Activated CD4-positive, alpha-beta T cell treated with anti-CD3 and anti-CD28 coated beads, Interleukin-2, amount 50 U/mL, for 48 hours (primary cell): ENCODE measurements around the gene MYO5B.

Experiments
- DNase-seq, 2 experiments: peaks; one replicate each; pipeline ENCODE4 v3.0.0-alpha.2; 2020

Gene MYO5B

DNA sequence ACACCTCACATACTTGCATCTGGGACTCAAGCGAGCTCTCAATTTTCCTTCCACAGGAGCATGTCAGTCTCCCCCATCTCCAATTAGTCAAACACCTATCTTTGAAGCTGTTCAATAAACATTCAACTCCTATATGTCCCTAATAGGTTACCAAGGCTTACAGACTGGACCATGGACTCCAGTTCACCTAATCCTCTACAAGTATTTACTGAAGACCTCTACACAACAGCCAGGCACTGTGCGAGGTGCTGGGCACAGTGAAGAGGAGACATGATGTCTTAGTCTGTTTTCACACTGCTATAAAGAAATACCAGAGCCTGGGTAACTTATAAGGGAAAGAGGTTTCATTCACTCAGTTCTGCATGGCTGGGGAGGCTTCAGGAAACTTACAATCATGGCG, 129.9 kb downstream of the MYO5B start:
- DNase-seq = no peak

DNA sequence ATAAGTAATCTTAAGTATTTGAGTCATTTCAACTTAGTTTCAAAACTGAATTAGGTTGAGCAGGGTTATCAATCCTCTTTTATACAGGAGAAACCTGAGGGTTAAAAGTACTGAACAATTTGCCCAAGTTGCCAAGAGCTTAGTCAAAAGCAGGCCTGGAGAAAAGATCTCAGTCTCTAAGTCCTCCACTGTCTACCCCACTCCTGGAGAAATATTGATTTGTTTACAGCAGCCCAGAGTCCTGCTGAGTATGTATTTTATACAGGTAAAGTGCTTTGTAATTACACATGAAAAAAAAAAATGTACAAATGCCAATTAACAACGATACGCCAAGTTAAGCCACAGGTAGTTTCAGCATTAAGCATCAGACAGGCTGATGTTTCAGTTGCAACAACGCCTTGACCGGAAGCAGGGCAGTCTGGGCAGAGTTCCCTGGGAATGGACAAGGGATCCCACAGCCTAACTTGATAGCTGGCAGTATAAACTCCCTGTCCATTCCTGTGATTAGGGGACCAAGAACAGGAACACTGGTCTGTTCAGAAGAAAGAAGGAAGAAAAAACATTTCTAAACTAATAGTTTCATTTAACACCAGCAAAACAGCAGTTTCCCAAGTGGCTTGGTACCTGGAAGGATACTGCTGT, 132.9 kb downstream of the MYO5B start:
- no peak for DNase-seq

DNA sequence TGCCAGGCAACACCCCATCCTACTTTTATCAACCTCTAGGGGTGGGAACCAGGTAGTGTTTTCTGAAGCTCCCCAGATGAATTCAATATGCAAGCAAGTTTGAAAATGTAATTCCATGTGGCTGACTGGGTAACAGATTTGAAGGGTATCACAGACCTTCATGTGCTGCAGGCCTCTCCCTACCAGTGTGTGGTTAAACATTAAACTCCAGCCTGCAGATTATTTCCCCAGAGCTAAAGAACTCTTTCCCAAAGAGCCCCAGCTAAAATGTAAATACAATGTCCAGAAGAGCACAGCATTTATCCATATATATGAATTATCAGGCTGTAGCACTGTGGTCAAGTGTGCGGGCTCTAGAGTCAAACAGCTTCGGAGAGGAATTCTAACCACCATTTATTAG, 134.1 kb downstream of the MYO5B start:
- DNase-seq = no peak

DNA sequence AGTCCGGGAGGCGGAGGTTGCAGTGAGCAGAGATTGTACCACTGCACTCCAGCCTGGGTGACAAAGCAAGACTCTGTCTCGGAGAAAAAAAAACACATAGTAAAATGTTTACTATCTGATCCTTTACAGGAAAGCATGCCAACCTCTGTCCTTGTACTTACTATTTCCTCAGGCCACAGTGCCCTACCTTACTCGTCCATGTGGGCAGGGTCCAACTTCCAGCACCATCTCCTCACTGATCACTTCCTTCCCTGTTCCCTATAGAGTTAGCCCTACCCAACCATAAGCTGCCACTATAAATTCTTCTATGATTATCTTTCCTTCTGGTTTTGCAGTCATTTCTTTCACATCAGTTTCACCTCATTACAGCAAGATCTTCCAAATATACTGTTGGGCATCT, 136.2 kb downstream of the MYO5B start:
- DNase-seq = no peak

DNA sequence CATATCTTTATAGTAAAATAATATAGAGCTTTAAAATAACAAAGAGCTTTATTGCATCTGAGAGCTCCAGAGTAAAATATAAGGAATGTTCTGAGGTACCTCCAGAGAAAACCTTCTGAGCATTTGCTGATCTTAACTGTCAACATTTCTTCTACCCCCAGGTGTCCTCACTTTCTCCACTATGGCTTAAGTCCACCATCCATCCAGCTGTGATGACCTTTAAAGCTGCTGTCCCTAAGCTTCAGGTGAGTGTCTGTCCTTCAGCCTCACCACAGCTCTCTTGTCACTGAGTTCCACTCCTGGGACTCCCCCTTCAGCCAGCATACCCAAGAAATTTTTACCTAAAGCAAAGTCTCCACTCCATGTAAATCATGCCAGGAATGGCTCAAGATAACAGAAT, 137.9 kb downstream of the MYO5B start:
- no peak for DNase-seq

DNA sequence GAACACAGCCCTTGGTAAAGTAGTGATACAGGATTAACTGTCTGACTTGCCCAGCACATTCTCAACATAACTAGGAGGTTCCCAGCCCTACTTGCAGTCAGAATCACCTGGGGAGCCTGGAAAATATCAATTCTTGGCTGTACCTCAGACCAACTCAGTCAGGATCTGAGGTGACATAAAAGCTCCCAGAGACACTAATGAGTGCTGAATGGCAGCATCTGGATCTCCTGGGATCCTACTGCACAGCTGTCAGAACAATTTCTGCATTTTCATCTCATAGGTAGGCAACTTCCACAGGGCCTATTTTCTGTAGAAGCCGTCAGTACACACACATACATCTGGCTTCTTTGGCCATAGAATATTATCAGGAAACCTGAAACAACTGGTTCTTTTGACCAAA, 138.8 kb downstream of the MYO5B start:
- DNase-seq = no peak

DNA sequence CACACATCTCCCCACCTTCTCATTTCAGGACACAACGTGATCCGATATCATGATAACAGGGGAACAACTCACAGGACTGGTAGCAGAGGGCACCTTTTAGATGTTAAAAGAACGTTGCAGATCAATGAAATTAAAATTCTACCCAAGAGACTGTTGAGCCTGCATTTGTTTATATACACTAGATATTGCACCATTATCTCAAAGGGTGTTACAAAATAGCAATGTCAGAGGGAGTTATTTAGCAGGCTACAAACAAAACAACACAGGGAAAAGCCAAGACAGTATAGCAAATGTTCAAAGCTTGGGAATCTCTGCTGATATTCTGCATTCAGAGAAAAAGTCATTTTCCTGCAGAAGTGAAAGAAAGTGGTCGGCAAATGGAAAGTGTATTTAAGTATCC, 139.5 kb downstream of the MYO5B start:
- no peak for DNase-seq

DNA sequence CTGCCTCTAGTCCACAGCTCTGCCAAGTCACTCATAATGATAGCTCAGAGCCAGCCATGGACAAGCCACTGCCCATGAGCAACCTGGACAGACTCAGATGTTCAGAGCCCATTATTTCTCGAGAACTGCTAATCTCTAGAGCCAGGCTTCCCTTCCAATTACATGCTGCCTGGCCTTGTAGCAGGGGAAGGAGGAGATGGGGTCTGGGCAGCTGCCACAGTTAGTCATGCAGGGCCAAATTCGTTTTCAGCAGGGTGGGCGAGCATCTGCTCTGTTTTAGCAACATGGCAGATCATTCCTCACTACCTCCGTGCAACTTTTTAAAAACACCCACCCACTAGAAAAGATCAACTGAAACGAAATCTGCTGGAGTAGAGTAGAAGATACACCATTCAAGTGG, 141.8 kb downstream of the MYO5B start:
- no peak for DNase-seq

DNA sequence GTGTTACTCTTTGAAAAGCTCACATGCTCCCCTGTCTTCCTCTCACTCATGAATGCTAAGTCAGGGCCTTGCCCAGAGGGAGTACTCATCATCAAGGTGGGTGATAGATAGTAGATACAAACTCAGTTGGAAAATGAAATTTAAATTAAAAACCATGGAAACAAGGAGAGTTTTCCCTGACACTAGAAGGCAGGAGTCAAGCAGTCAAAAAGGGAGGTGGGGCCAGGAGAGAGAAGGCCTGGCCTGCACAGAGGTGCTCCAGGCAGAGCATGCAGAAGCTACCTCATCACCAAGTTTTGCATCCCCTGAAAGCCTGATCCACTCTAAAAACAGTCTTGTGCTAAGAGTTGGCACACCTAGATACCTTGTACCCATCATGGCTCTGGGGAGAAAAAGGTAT, 143.7 kb downstream of the MYO5B start:
- no peak for DNase-seq

DNA sequence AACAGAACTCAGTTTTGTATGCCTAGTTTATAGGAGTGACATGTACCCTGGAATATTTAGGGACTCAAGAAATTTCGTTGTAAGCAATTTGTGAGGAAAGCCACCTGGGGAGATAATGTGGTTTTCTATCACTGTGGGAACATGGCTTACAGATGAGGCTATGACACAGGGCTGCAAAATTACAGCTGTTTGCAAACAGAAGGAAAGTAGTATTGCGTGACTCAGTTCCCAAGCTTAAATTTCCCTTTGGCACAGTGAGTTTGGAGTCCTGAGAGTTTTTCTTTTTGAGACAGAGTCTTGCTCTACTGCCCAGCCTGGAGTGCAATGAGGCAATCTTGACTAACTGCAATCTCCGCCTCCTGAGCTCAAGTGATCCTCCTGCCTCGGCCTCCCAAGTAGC, 149.8 kb downstream of the MYO5B start:
- DNase-seq = no peak

DNA sequence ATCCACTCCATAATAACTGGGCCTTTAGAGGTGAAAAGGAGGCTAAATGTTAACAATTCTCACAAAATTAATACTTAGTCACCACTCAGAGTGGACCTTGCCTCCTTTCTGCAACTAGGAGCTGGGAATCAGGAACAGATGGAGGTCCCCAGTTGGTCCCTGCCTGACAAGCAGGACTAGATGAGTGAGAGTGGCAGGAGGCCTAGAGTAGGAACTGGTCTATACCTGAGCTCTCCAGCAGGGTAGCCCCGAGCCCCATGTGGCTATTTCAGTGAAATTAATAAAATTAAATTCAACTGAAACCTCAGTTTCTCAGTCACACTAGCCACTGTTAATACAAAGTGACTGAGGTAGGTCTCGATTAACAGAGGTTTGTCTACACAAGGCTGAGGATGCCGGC, 150.5 kb downstream of the MYO5B start:
- DNase-seq = no peak

DNA sequence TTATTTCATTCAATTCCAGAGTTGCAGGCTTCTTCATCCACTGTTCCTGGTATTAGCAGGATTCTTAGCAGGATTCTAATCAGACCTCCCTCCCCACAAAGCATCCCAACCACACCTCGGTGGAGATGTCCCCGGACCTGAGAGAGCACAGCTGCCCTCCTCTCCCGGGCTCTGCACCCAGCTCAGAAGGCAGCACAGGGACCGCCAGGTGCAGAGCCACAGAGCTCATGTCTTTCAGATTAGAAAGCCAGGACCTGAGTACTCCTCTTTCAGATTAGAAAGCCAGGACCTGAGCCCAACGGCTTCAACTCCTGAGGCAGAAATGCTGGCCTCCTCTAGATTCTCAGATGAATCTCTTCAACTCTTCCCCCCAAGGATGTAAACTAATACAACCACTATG, 152.3 kb downstream of the MYO5B start:
- no peak for DNase-seq

DNA sequence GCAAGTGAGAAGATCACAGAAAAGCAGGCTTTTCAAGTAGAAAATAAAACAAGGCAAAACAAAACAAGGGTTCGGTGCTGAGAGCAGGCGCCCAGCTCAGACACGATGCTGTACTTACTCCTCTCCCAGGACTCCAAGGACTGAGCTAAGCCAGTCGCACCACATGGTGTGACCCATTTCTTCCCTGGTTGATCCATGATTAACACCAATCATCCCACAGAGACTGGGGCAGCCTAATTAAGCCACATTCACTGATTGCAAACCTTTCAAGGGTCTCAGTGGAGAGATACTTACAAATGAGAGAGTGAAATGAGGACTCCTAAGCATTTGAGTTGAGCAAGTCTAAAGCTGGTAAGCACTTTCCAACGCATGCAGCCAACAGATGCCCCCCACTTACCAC, 155.2 kb downstream of the MYO5B start:
- no peak for DNase-seq

DNA sequence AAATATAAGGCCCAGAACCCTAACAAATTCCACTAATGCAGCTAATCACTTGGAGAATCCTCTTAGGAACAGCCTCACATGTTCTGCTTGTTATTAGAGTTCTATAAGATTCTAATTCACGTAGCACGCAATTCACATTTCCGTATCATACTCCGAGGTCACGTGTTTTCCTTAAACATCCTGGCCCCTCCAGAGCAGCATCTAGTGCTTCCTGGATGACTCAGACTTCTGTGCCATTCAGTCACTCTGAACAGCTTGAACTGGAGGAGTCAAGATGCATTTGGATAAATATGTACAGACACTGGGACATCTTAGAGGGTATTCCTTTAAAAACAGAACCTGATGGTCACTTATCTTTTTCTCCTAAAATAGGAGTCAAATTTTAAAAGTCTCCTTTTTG, 156.5 kb downstream of the MYO5B start:
- no peak for DNase-seq

DNA sequence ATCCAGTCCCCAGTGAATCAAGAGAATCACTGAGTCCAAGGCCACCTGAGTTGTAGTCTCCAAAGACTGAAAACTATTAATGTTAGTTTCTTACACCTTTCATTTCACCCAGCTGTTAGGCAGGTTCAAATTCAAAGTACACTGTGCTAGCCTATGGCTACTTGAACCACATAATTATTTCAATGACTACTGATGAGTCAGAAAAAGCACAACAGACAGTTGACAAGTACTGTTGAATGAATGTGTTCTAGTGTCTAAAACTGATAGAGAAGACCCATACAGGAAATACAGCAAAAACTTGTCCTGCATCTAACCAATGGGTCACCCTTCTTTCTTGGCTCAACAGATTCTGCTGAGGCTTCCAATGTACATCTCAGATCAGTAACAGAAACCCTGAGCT, 160.9 kb downstream of the MYO5B start:
- DNase-seq = no peak

DNA sequence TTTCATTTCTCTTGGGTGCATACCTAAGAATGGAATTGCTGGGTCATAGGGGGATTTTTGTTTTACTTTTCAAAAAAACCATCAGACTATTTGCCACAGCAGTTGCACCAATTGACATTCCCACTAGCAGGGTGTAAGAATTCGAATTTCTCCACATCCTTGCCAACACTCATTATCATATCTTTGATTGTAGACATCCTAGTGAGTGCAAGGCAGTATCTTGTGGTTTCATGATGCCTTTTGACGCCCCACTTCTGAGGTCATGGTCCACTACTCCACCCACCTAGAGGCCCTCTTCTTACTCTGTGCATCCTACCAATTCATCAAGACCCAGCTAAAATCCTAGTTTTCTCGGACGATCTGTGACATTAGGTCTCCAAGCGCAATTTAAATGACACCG, 161.9 kb downstream of the MYO5B start:
- no peak for DNase-seq

DNA sequence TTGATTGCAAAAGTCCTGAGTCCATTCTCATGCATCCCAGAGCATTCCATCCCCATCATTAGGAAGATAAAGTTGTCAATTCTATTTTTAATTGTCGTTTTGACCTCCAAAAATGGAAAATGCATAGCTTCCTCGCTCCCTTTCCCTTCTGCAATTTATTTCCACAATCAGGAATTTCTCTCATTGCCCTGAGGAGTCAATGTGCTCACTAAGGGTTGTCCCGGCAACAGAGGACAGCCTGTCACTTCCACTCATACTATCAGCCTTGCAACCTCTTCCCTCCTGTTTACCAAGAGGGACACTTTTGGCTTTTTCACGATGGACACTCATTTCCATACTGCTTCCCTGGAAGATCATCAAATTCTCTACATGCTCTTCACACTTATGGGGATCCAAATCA, 164.8 kb downstream of the MYO5B start:
- no peak for DNase-seq

DNA sequence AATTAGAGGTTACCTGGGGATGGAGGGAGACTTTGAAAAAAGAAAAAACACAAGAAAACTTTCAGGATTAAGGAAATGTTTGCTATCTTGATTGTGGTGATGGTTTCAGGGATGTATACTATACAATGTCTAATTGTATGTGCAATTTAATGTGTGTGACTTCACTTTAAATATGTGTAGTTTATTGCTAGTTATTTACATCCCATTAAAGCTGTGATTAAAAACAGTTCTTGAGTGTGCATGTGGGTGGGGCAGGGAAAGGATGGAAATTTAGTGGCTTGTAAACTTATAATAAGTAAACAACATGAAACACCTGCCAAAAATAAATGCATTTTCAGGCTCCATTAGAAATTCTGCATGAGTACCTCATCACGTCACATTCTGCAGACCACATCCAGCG, 167.0 kb downstream of the MYO5B start:
- no peak for DNase-seq

DNA sequence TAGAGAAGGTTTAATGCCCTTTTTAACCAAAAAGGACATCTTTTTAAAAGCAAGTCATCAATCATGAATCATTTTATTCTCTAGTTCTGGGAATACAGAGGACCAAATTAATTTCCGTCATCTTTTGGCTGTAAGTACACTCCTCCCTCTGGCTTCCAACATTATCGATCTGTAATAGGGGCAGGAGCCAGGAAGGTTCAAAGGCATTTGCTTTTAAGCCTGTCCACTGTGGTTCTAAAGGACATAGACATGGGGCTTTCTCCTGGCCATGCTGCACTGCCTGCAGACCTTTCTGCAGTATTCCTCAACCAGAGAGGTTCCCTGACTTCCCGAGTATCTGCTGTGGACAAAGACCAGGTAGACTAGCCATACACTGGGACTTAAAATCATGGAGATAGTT, 170.5 kb downstream of the MYO5B start:
- DNase-seq = no peak

DNA sequence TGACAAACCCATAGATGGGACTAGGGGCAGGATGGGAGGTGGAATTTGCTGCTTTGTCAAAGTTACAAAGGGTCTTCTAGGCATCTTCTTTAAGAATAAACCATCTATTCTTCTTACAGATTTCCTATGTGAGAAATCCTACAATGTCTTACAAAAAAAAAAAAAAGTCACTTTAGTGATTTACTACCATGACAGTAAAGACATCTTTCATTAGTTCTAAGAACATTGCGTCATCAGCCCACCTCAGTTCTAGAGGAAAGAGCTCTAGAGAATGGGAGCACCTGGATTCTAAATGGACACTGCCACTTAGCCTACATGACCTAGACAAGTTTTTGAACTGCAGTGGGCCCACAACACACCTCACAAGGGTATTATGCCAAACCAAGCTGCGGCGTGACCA, 172.0 kb downstream of the MYO5B start:
- DNase-seq = no peak

DNA sequence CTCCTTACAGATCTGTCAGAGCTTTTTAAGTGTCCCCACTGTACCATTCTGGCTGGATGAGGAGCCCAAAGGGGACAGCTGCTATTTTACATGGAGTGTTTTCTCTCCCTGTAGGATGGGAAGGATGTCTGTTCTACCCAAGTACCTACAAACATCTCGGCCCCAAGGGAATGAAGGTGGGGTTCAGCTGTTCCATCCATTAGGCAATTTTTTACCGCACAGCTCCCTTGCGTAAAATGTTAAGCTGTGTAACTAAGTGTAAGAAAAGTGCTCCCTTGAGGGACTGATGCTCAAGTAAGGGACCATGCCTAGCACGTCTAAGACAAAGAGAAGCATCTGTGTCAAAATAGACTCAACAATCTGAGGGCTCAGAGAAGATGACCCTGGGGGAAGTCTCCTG, 180.3 kb downstream of the MYO5B start:
- no peak for DNase-seq

DNA sequence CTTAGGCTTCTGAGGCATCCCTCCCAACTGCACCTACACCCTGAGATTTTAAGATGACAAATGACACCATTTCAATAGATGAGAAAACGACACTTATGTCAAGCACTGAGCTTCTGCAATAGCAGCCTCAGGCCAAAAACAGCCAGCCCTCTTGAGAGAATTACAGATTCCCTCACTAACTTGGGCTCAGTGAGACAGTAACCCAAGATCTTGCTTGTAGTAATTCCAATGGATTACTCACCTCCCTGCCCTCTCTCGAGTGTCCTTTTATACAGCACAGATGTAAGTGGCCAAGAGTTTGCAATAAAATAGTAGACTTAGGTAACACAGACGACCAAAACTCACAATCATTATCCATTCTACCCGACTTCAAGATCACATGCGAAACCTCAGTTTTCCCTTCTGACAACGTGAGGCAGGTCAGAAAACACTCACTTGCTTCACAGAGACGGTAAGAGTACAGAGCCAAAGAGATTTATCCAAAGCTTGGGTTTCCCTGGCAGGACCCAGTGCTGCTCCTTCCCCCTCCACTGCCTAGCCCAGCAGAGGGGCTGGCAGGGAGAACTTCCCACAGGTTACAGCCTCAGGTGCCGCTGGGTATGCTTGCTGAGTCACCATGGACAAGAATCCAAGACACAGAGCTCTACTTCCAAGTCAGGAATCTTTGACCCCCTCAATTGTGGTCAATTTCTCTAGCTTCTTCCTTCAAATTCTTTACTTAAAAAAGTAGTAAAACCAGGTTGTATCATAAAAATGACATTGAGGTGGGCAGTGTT, 181.4 kb downstream of the MYO5B start:
- DNase-seq = no peak

DNA sequence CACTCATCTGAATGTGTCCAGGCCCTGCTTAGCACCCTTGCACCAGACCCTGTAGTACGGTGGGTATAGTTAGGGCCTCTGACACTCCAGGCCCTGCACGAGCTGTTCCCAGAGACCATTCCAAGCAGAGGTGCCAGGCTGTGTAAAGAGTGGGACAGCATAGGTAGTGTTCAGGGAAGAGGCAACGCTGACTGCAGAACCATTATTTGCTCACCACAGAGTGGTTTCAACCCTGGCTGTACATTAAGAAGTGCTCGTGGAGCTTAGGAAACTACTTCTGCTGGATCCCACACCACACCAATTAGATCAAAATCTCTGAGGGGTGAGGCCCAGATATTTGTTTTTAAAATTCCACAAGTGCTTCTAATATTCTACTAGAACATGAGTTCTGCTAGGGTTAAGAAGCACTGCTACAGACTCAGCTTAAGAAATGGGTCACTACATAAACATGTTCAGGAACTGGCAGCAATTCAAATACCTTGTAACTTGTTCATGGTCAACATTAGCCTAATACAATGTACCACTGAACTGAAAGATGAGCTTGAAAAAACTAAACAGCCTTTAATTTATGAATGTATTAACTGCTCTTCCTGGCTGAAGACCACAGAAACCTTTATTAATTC, 183.0 kb downstream of the MYO5B start:
- no peak for DNase-seq

DNA sequence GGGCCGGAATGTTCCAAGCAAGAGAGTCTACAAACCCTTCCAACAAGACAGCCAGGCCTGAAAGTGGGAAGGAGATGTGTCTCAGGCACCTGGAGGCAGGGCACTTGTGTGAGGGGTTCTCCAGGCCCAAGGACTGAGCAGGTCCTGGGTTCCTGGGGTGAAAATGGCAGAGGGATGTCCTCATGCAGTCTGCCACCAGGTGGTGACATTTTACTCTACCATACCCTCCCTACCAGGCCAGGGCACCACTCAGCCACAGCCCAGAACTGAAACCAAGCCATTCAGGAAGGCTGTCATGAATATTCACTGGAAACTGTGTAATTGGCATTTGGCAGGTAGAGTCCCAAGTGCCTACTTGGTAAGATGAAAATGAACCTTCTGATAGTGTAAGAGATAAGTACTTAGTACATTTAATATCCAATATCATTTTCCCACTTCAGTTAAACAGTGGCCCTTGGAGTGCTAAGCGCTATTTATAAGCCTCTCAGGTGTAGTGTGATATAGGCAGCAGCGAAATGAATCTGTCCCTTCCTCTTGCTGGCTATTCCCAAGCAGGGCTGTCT, 185.1 kb downstream of the MYO5B start:
- DNase-seq = peak; percentile 35 to 54
